ENCODE measurements around the gene ARPC4. TPM values are rescaled to one million over a fixed set of nuclear protein-coding genes. Genes with fewer than 3 reads are reported as not detected.

The ARPC4 gene
- polyA plus RNA-seq, 2 of the 4 experiments (the other 2 are of a cell fraction) = 140 to 298 TPM

DNA sequence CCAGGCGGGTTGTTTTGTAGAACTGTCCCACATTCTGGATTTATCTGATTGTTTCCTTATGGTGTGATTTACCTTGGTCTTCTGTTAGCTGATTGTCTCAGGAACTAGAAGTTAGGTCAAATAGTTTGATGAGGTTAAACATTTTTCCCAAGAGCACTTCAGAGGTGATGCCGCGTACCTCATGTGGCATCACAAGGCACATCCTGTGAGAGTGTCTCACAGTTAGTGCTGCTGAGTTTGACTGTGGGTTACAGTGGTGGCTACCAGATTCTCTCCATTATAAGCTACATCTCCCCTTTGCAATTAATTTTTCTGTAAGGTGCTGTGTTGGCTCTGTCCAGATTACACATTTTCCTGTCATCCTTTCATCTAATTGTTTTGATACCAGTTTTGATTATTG lies 38.4 kb downstream of the ARPC4 start:
- ATAC-seq (no peak), DNase-seq (ENCODE audit: low read depth in 1 of 2, low spot score in 1 of 2) (no peak), FAIRE-seq (no peak)
- no peak overlapping the region for H3K27ac ChIP-seq
- H3K4me2 ChIP-seq = no peak overlapping the region
- TF ChIP-seq, protein P1, sequence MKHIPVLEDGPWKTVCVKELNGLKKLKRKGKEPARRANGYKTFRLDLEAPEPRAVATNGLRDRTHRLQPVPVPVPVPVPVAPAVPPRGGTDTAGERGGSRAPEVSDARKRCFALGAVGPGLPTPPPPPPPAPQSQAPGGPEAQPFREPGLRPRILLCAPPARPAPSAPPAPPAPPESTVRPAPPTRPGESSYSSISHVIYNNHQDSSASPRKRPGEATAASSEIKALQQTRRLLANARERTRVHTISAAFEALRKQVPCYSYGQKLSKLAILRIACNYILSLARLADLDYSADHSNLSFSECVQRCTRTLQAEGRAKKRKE (CRISPR knock-in tag; IDR thresholded peaks at IDR 0.05; ENCODE audit: low read depth) = no peak
- TF ChIP-seq POLR2A (IDR thresholded peaks at IDR 0.05; ENCODE audit: low read length) (no peak), CTCF (IDR thresholded peaks at IDR 0.05) (no peak), EHMT2 (IDR thresholded peaks at IDR 0.05; ENCODE audit: low read depth) (no peak), HOXA7 (CRISPR knock-in tag; IDR thresholded peaks at IDR 0.05) (no peak), ESRRA (IDR thresholded peaks at IDR 0.05; ENCODE audit: borderline replicate concordance, low read length) (no peak), NR3C1 (IDR thresholded peaks at IDR 0.05) (no peak), SMC3 (IDR thresholded peaks at IDR 0.05) (no peak), ZNF302 (CRISPR knock-in tag; IDR thresholded peaks at IDR 0.05) (no peak), SREBF2 (IDR thresholded peaks at IDR 0.05) (no peak), ZC3H11A (IDR thresholded peaks at IDR 0.05) (no peak), CBX8 (IDR thresholded peaks at IDR 0.05) (no peak), KDM1A (IDR thresholded peaks at IDR 0.05; ENCODE audit: low read depth) (no peak), FOSL2 (IDR thresholded peaks at IDR 0.05) (no peak), FOSL2 (CRISPR knock-in tag; IDR thresholded peaks at IDR 0.05) (no peak), RAD21 (conservative IDR thresholded peaks at IDR 0.05 in 1 of 2, IDR thresholded peaks at IDR 0.05 in 1 of 2) (no peak), CBX2 (IDR thresholded peaks at IDR 0.05; ENCODE audit: borderline replicate concordance, low read depth) (no peak)
- TF ChIP-seq, protein P2, sequence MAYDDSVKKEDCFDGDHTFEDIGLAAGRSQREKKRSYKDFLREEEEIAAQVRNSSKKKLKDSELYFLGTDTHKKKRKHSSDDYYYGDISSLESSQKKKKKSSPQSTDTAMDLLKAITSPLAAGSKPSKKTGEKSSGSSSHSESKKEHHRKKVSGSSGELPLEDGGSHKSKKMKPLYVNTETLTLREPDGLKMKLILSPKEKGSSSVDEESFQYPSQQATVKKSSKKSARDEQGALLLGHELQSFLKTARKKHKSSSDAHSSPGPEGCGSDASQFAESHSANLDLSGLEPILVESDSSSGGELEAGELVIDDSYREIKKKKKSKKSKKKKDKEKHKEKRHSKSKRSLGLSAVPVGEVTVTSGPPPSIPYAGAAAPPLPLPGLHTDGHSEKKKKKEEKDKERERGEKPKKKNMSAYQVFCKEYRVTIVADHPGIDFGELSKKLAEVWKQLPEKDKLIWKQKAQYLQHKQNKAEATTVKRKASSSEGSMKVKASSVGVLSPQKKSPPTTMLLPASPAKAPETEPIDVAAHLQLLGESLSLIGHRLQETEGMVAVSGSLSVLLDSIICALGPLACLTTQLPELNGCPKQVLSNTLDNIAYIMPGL (CRISPR knock-in tag; IDR thresholded peaks at IDR 0.05; ENCODE audit: borderline replicate concordance) = no peak
- TF ChIP-seq, protein P3, sequence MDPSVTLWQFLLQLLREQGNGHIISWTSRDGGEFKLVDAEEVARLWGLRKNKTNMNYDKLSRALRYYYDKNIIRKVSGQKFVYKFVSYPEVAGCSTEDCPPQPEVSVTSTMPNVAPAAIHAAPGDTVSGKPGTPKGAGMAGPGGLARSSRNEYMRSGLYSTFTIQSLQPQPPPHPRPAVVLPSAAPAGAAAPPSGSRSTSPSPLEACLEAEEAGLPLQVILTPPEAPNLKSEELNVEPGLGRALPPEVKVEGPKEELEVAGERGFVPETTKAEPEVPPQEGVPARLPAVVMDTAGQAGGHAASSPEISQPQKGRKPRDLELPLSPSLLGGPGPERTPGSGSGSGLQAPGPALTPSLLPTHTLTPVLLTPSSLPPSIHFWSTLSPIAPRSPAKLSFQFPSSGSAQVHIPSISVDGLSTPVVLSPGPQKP (IDR thresholded peaks at IDR 0.05; ENCODE audit: low read depth, low read length) = no peak
- WGBS (ENCODE audit: missing lambda C conversion rate) = 97% methylated on average over 3 of the region's 3 CpGs
- ChIA-PET CTCF (interaction anchor here (0.8 to 2.6 kb wide), 8 partner anchors 9 to 116 kb away, joined by 3 to 11 read pairs (median 4); partner anchors contain the start of gene CRELD1), POLR2A (interaction anchor here (0.7 to 1.0 kb wide), 2 partner anchors 90 to 102 kb away, joined by 4 to 8 read pairs; no protein-coding TSS in a partner anchor)
- no peak overlapping the region for H3K4me3 ChIP-seq
- no peaks in the 10 kb centered on the region for H3K9me3 ChIP-seq
- no peaks in the 10 kb centered on the region for H3K4me1 ChIP-seq

GRCh38 chr3:9833078-9833477 lies 40.2 kb downstream of the ARPC4 start:
- no peaks in the 10 kb centered on the region for H3K4me1 ChIP-seq
- DNase-seq (ENCODE audit: low read depth in 1 of 2, low spot score in 1 of 2) (no peak), FAIRE-seq (no peak), ATAC-seq (no peak)
- no peaks in the 10 kb centered on the region for H3K9me3 ChIP-seq
- H3K4me3 ChIP-seq = no peak overlapping the region
- ChIA-PET POLR2A (no interaction called here), CTCF (interaction anchor here (1.1 to 2.2 kb wide), 2 partner anchors 25 to 113 kb away, joined by 3 to 11 read pairs; no protein-coding TSS in a partner anchor)
- 98% methylated on average over 6 of the region's 9 CpGs for WGBS (ENCODE audit: missing lambda C conversion rate)
- H3K27ac ChIP-seq = no peak overlapping the region
- no peak overlapping the region for H3K4me2 ChIP-seq
- no peak for TF ChIP-seq HDAC2 (IDR thresholded peaks at IDR 0.05)
- TF ChIP-seq MYC (IDR thresholded peaks at IDR 0.05; ENCODE audit: borderline replicate concordance, low read length) = no peak
- TF ChIP-seq RCOR1 (IDR thresholded peaks at IDR 0.05; ENCODE audit: low read depth, low read length) = no peak
- no peak for TF ChIP-seq FOSB (CRISPR knock-in tag; IDR thresholded peaks at IDR 0.05)
- no peak for TF ChIP-seq BHLHE40 (IDR thresholded peaks at IDR 0.05; ENCODE audit: low read depth, low read length)
- TF ChIP-seq CHD4 (IDR thresholded peaks at IDR 0.05; ENCODE audit: borderline replicate concordance) = no peak
- no peak for TF ChIP-seq CBX8 (IDR thresholded peaks at IDR 0.05)
- TF ChIP-seq KDM5A (IDR thresholded peaks at IDR 0.05) = no peak
- no peak for TF ChIP-seq MAFK (IDR thresholded peaks at IDR 0.05; ENCODE audit: partially characterized antibody)
- no peak for TF ChIP-seq REST (IDR thresholded peaks at IDR 0.05)
- no peak for TF ChIP-seq SMC3 (IDR thresholded peaks at IDR 0.05)
- TF ChIP-seq HOXB13 (CRISPR knock-in tag; IDR thresholded peaks at IDR 0.05; ENCODE audit: low read depth) = no peak

Measured in A549 (cell line).